Prostate gland (tissue), 2 donors: Measurements from ENCODE around the gene HOXD4. TPM values are rescaled to one million over a fixed set of nuclear protein-coding genes. Genes with fewer than 3 reads are reported as not detected.

Experiments used
- DNase-seq: peaks from one replicate; pipeline ENCODE4 v3.0.0-alpha.2; 2019; ENCODE audit warnings: low spot score
- H3K27ac ChIP-seq, 2 donors: fragments of 200-600 bp; sonication (generic); 2 replicates each; pipeline ENCODE4 v1.5.1; 2017 to 2019
- H3K27me3 ChIP-seq: fragments of 200-600 bp; sonication (generic); replicated peaks from 2 replicates; pipeline ENCODE4 v1.5.1; 2019; ENCODE audit not compliant: insufficient read depth
- H3K36me3 ChIP-seq, 2 donors: fragments of 200-600 bp; sonication (generic); 1 replicate in 1 of 2; 2 replicates in 1 of 2; pipeline versions ENCODE4 v1.5.1 to v1.8.1; 2017 to 2019
- H3K4me1 ChIP-seq: fragments of 200-600 bp; sonication (generic); replicated peaks from 2 replicates; pipeline ENCODE4 v1.5.1; 2019
- H3K4me3 ChIP-seq, 2 donors: fragments of 200-600 bp; sonication (generic); 2 replicates each; pipeline ENCODE4 v1.5.1; 2017 to 2019
- H3K9me3 ChIP-seq: fragments of 200-600 bp; sonication (generic); 2 replicates; pipeline ENCODE4 v1.5.1; 2017
- POLR2A ChIP-seq: fragments of 450-650 bp; IDR thresholded peaks from one replicate; pipeline ENCODE4 v1.6.1; 2016; ENCODE audit warnings: antibody characterized with exemption, mild to moderate bottlenecking
- POLR2AphosphoS5 ChIP-seq: sonication (generic); formaldehyde crosslinking; IDR thresholded peaks from one replicate; pipeline ENCODE4 v1.6.1; 2017; ENCODE audit warnings: antibody characterized with exemption
- whole genome bisulfite sequencing: methylation state at CpG from one replicate; pipeline ENCODE4 v1.1.5; 2018; 5-methylcytosine and 5-hydroxymethylcytosine counted together
- intact Hi-C: fragments of 100-400 bp; cut with DNase I; formaldehyde crosslinking; loops from one replicate; pipeline ENCODE4 v1.14.2; 2022
- total RNA-seq, 2 donors: library from RNA; depleted of rRNA; stranded (reverse); fragments of >200 nt; gene quantifications; one replicate each; pipeline ENCODE4 v1.1.0, GENCODE V29; 2016
- TF ChIP-seq, protein P1 (sequence below), 4 experiments: fragments of 200-600 bp in 2 of 4; fragments of 450-650 bp in 2 of 4; sonication (generic) in 2 of 4; IDR thresholded peaks; 1 replicate in 3 of 4; 2 replicates in 1 of 4; pipeline ENCODE4 v1.5.1; 2016 to 2019; ENCODE audit warnings: antibody characterized with exemption in 4 of 4, mild to moderate bottlenecking in 2 of 4, moderate library complexity in 2 of 4

The HOXD4 gene
- total RNA-seq, 2 donors from 2014 or later = 1.2 to 6.7 TPM

DNA sequence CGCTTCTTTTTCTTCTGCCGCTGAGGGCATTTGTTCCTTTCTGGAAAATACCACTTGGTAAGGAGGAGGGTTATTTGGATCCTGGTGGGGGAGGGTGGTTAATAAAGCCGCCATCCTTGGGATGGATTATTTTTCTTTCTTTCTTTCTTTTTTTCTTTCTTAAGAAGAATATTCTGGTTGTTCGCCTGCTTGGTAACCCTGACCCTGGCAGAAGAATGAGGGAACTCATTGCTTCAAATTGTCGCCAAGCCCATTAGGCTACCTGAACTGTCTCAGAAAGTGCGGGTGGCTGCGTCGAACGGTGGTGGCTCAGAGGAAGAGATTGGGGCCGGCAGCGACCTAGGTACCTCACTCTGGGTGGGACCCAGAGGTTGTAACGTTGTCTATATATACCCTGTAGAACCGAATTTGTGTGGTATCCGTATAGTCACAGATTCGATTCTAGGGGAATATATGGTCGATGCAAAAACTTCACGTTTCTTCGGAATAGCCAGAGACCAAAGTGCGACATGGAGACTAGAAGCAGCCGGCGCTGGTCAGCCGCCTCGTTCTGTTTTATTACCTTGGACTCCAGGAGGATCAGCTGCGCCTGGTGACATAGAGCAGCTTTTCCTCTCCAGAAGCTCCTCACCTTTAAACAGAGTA lies 1.3 kb upstream of the HOXD4 start:
- intact Hi-C loops = no loop called here
- DNase-seq = no peak
- no peaks in the 10 kb centered on the region for H3K27me3 ChIP-seq
- H3K4me1 ChIP-seq = no peaks in the 10 kb centered on the region
- no peak for TF ChIP-seq POLR2AphosphoS5
- no peak for TF ChIP-seq POLR2A
- TF ChIP-seq, protein P1, sequence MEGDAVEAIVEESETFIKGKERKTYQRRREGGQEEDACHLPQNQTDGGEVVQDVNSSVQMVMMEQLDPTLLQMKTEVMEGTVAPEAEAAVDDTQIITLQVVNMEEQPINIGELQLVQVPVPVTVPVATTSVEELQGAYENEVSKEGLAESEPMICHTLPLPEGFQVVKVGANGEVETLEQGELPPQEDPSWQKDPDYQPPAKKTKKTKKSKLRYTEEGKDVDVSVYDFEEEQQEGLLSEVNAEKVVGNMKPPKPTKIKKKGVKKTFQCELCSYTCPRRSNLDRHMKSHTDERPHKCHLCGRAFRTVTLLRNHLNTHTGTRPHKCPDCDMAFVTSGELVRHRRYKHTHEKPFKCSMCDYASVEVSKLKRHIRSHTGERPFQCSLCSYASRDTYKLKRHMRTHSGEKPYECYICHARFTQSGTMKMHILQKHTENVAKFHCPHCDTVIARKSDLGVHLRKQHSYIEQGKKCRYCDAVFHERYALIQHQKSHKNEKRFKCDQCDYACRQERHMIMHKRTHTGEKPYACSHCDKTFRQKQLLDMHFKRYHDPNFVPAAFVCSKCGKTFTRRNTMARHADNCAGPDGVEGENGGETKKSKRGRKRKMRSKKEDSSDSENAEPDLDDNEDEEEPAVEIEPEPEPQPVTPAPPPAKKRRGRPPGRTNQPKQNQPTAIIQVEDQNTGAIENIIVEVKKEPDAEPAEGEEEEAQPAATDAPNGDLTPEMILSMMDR (IDR thresholded peaks at IDR 0.05) = no peak
- H3K4me3 ChIP-seq = no peak overlapping the region
- no peaks in the 10 kb centered on the region for H3K9me3 ChIP-seq
- WGBS = 66% methylated on average over 24 of the region's 24 CpGs
- no peak overlapping the region for H3K27ac ChIP-seq
- no peaks in the 10 kb centered on the region for H3K36me3 ChIP-seq

DNA sequence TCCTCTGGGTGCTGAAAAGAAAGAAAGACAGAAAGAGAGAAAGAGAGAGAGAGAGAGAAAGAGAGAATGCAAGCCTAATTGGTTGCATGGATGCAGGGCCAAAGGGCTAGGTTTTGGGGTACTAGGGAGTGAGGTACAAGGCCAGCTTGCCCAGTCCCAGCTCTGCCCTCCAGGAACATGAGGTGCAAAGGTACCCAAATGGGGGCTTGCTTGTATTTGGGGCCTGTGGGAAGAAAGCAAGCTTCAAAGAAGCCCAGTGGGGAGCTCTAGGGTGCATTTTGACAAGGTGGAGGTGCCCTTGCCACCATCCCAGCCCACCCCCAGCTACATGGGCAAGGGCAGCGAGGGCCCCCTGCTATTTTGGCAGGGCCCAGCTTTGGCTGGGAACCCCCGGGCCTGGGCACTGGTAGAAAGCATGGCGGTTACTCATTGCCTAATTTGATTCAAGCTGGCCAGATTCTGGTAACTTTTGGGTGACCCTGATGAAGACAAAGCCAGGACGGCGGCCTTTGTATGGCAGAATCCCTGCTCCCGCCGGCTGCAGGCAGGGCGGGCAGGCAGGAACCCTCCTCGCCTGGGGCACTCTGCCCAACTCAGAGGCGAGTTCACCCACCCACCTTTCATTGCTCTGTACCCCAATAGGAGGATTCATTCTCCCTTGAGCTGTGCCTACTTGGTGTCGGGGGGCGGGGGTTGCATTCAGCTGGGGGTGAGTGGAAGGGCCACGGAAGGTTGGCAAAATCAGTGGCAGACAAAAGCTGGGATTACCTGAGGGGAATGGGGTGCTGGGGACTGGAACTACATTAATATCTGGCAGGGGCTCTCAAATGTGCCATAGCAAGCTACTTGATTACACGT lies 537 bp upstream of the HOXD4 start:
- intact Hi-C loops = no loop called here
- H3K36me3 ChIP-seq = no peaks in the 10 kb centered on the region
- no peaks in the 10 kb centered on the region for H3K4me1 ChIP-seq
- H3K4me3 ChIP-seq = no peak overlapping the region
- no peaks in the 10 kb centered on the region for H3K9me3 ChIP-seq
- TF ChIP-seq POLR2A = no peak
- TF ChIP-seq POLR2AphosphoS5 = no peak
- TF ChIP-seq, protein P1 (IDR thresholded peaks at IDR 0.05) = no peak
- H3K27ac ChIP-seq = no peak overlapping the region
- DNase-seq = no peak
- no peaks in the 10 kb centered on the region for H3K27me3 ChIP-seq
- WGBS = 68% methylated on average over 14 of the region's 14 CpGs

DNA sequence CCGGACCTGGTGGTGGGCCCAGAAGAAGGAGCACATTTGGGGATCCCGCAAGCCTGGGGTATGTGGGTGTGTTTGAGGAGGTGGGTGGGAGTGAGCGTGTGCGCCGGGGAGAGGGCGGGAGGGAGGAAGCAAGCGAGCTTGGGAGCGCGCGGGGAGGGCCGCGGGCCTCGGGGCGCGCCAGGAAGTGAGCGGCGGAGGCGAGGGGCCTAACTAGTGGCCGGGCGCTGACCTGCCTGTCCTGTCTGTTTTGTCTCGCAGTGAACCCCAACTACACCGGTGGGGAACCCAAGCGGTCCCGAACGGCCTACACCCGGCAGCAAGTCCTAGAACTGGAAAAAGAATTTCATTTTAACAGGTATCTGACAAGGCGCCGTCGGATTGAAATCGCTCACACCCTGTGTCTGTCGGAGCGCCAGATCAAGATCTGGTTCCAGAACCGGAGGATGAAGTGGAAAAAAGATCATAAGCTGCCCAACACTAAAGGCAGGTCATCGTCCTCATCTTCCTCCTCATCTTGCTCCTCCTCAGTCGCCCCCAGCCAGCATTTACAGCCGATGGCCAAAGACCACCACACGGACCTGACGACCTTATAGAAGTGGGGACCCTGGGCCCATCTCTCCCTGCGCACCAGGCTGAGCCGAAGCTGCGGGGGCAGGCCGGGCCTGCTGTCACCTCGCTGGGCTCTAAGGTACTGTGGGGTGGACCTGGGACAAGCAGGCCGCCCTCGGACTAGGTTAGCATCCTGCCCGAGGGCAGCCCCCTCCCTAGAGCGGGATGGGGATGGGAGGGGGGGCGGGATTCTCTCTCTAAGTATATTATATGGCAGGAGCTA lies 1.2 kb downstream of the HOXD4 start:
- Histone ChIP-seq H3K4me1 (no peaks in the 10 kb centered on the region), H3K4me3 (no peak overlapping the region), H3K36me3 (no peaks in the 10 kb centered on the region), H3K9me3 (no peaks in the 10 kb centered on the region), H3K27me3 (peaks cover 14% of the 10 kb centered on the region), H3K27ac (no peak overlapping the region)
- no peak for TF ChIP-seq POLR2AphosphoS5
- TF ChIP-seq POLR2A = no peak
- TF ChIP-seq, protein P1 (IDR thresholded peaks at IDR 0.05) = no peak
- DNase-seq = no peak
- WGBS = 60% methylated on average over 48 of the region's 48 CpGs
- intact Hi-C loops = no loop called here

DNA sequence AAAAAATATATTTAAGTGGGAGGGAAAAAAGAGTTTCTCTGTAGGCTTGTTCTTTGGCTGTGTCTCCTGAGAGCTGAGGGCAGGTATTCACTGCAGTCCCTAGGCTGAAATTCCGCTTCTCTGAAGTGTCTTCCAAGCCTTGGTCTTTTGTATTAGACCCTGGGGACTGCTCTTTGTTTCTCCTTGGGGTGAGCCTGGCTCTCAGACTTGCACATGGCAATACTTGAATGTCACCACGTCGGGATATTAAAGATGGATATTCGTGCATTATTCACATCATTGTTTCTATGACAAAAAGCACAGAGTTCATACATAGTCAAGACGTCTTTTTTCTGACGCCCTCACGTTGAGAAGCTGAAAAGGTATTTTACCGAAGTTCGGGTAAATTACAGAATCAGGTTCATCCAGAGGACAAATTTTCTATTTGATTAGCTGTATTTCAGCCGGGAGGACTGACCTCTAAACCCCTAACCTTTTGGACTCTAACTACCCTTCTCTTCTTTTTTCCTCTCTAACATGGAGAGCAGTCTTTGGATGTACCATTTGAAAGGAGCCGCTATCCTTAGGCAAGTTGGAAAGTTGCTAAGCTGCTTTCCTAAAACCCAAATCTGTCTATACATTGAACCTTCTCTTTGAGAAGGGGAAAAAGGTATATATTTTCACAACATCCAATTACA lies 3.4 kb downstream of the HOXD4 start:
- no peak for DNase-seq
- H3K27me3 ChIP-seq = peaks cover 26% of the 10 kb centered on the region
- no peaks in the 10 kb centered on the region for H3K4me1 ChIP-seq
- no peaks in the 10 kb centered on the region for H3K36me3 ChIP-seq
- H3K9me3 ChIP-seq = no peaks in the 10 kb centered on the region
- intact Hi-C loops = no loop called here
- no peak overlapping the region for H3K27ac ChIP-seq
- TF ChIP-seq POLR2AphosphoS5 (no peak), POLR2A (no peak)
- TF ChIP-seq, protein P1 (IDR thresholded peaks at IDR 0.05) = no peak
- WGBS = 85% methylated on average over 11 of the region's 11 CpGs
- no peak overlapping the region for H3K4me3 ChIP-seq
